GM19463 (cell line): Measurements from ENCODE around the gene SLC6A18.
"Not testable (repeated sequence)": the region's sequence is repeated elsewhere in the genome, so short reads cannot be mapped to it uniquely, and the experiment has no call there.

Source experiments
- ATAC-seq: cut with Tn5 transposase; IDR thresholded peaks from one replicate; pipeline ENCODE4 v1.9.1; 2021; ENCODE audit warnings: mild to moderate bottlenecking, moderate library complexity; ENCODE audit not compliant: unreplicated experiment

SLC6A18 gene

GRCh38 chr5:1284336-1284970, 59.3 kb downstream of the SLC6A18 start:
- not testable (repeated sequence) for ATAC-seq

GRCh38 chr5:1285141-1285540, 60.0 kb downstream of the SLC6A18 start:
- ATAC-seq, result no peak

GRCh38 chr5:1285883-1286291, 60.7 kb downstream of the SLC6A18 start:
- no peak for ATAC-seq

- no peak for ATAC-seq
Measured at GRCh38 chr5:1288439-1289335, 63.5 kb downstream of the SLC6A18 start.

- ATAC-seq, result not testable (repeated sequence)
Measured at GRCh38 chr5:1289559-1289958, 64.4 kb downstream of the SLC6A18 start.

GRCh38 chr5:1290956-1291355, 65.8 kb downstream of the SLC6A18 start:
- ATAC-seq, result not testable (repeated sequence)

- no peak for ATAC-seq
Measured at GRCh38 chr5:1291611-1292080, 66.5 kb downstream of the SLC6A18 start.

GRCh38 chr5:1292139-1292538, 67.0 kb downstream of the SLC6A18 start:
- no peak for ATAC-seq

- ATAC-seq, result no peak
Measured at GRCh38 chr5:1292846-1293415, 67.8 kb downstream of the SLC6A18 start.

GRCh38 chr5:1293416-1294205, 68.4 kb downstream of the SLC6A18 start:
- ATAC-seq, result no peak

- ATAC-seq, result no peak
Measured at GRCh38 chr5:1294206-1294834, 69.1 kb downstream of the SLC6A18 start.

- no peak for ATAC-seq
Measured at GRCh38 chr5:1294835-1295649, 69.9 kb downstream of the SLC6A18 start, which contains the start of gene TERT. TSS of gene TERT (minus strand) at chr5:1295068. CDS start at chr5:1294989, 79 bp downstream.

GRCh38 chr5:1295650-1296037, 70.5 kb downstream of the SLC6A18 start:
- no peak for ATAC-seq
